Measurements from ENCODE around the gene LYRM2.

LYRM2 gene

DNA sequence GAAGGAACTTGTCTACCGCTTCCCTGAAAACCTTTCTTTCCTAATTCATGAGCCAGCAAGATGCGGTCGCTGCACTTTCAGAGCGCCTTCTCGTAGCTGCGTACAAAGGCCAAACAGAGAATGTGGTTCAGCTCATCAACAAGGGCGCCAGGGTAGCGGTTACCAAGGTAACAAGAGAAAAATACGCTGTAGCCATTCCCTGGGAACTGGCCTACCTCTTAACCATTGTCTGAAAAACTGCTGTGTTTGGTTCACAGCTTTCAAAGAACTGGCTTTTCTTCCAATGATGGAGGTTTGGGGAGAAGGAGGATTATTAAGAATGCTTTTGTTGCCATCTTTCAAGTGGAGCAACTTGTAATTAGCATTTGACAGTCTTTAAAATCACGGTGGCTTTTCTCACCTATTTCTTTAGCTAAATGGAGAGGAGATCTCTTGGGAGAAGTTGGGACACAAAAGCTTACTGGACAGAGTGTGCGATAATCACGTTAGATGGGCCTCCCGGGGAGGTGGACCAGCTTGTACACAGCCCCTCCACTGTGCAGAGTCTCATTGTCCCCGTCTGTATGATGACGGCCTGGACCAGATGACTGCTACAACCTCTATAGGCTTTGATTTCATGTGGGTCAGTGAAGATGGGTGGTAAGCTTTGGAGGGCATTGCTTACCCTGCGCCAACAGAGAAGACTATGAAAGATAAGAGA lies 71.5 kb downstream of the LYRM2 start (continued):
- TF ChIP-seq PPARA (CRISPR knock-in tag; IDR thresholded peaks at IDR 0.05; ENCODE audit: borderline replicate concordance), result no peak
- TF ChIP-seq ZFP30 (CRISPR knock-in tag; IDR thresholded peaks at IDR 0.05), result no peak
- no peak for TF ChIP-seq OSR1 (CRISPR knock-in tag; IDR thresholded peaks at IDR 0.05)
- TF ChIP-seq SNAI2 (CRISPR knock-in tag; IDR thresholded peaks at IDR 0.05), result no peak
- TF ChIP-seq, protein P1, sequence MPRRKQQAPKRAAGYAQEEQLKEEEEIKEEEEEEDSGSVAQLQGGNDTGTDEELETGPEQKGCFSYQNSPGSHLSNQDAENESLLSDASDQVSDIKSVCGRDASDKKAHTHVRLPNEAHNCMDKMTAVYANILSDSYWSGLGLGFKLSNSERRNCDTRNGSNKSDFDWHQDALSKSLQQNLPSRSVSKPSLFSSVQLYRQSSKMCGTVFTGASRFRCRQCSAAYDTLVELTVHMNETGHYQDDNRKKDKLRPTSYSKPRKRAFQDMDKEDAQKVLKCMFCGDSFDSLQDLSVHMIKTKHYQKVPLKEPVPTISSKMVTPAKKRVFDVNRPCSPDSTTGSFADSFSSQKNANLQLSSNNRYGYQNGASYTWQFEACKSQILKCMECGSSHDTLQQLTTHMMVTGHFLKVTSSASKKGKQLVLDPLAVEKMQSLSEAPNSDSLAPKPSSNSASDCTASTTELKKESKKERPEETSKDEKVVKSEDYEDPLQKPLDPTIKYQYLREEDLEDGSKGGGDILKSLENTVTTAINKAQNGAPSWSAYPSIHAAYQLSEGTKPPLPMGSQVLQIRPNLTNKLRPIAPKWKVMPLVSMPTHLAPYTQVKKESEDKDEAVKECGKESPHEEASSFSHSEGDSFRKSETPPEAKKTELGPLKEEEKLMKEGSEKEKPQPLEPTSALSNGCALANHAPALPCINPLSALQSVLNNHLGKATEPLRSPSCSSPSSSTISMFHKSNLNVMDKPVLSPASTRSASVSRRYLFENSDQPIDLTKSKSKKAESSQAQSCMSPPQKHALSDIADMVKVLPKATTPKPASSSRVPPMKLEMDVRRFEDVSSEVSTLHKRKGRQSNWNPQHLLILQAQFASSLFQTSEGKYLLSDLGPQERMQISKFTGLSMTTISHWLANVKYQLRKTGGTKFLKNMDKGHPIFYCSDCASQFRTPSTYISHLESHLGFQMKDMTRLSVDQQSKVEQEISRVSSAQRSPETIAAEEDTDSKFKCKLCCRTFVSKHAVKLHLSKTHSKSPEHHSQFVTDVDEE (CRISPR knock-in tag; IDR thresholded peaks at IDR 0.05), result no peak
- TF ChIP-seq BACH2 (CRISPR knock-in tag; IDR thresholded peaks at IDR 0.05; ENCODE audit: borderline replicate concordance), result no peak

DNA sequence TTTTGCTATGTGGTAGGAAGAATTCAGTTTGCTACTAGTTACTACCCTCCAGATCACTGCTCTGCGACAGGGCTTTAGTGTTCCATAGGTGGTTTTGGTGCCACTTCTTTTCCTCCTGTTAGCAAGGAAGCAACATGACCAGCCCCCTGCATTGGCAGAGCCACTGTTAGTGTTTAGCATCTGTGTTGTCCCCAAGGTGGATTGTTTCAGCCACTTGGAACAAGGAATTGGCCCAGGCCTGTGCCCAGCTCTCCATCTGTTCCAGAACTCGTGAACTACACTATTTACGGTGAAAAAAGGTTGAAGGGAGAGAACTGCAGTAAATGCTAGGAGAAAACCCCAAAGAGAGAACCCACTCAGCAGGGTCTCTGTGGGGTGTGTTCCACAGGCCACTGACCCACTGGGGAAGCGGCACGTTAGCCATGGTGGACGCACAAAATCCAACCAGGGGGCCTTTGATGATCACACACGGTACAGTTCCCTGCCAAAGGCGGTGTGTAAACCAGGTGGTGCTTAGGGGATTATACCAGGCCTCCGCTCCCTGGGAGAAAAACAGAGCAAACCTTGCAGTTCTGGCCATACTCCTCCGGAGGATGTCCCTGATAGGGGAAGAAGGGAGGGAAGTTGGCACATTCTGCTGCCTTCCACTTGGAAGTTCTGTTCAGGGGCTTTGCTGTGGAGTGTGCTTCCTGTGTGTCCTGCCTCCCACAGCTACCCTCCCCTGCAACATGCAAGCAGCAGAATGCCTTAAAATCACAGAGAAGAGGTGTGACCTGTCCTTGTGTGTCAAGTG lies 72.3 kb downstream of the LYRM2 start:
- TF ChIP-seq, protein P2, sequence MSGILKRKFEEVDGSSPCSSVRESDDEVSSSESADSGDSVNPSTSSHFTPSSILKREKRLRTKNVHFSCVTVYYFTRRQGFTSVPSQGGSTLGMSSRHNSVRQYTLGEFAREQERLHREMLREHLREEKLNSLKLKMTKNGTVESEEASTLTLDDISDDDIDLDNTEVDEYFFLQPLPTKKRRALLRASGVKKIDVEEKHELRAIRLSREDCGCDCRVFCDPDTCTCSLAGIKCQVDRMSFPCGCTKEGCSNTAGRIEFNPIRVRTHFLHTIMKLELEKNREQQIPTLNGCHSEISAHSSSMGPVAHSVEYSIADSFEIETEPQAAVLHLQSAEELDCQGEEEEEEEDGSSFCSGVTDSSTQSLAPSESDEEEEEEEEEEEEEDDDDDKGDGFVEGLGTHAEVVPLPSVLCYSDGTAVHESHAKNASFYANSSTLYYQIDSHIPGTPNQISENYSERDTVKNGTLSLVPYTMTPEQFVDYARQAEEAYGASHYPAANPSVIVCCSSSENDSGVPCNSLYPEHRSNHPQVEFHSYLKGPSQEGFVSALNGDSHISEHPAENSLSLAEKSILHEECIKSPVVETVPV (CRISPR knock-in tag; IDR thresholded peaks at IDR 0.05), result no peak
- TF ChIP-seq ARNTL (CRISPR knock-in tag; IDR thresholded peaks at IDR 0.05; ENCODE audit: borderline replicate concordance, low read depth) (no peak), GLIS3 (CRISPR knock-in tag; IDR thresholded peaks at IDR 0.05) (no peak), ZFP3 (CRISPR knock-in tag; IDR thresholded peaks at IDR 0.05) (no peak), BACH2 (CRISPR knock-in tag; IDR thresholded peaks at IDR 0.05; ENCODE audit: borderline replicate concordance) (no peak)
- no peak for ATAC-seq

DNA sequence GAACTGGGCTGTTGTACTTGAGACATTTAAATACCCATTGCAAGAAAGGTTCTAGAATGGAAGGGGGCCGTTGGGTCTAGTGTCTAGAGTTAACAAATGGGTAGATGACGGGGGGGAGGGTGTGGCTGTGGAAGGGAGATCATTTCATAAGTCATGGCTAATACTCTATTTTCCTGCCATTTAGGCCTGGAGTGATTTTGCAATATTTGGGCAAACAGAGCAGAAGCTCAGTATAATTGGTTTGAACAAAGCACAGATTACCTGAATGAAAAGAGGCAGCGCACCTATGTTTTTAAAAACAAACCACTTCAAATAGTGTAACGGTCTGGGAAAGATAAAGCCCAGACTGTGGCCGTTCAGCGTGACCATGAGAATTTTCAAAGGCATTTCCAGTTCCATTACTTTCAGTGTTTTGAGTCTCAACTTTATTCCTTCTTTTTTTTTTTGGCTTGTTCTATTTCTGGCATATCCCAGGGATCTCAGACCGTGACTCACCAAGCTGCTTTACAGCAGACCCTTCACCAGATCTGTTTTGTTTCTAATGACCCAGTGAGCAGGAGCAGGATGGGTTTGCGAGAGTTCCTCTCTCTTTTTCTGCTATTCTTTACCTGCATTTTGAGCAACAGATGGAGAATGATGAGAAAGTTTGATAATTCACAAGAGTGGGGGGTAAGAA lies 73.7 kb downstream of the LYRM2 start:
- ATAC-seq, result peak; percentile 47; the same call in 1 of the 3 replicates
- TF ChIP-seq, protein P3, sequence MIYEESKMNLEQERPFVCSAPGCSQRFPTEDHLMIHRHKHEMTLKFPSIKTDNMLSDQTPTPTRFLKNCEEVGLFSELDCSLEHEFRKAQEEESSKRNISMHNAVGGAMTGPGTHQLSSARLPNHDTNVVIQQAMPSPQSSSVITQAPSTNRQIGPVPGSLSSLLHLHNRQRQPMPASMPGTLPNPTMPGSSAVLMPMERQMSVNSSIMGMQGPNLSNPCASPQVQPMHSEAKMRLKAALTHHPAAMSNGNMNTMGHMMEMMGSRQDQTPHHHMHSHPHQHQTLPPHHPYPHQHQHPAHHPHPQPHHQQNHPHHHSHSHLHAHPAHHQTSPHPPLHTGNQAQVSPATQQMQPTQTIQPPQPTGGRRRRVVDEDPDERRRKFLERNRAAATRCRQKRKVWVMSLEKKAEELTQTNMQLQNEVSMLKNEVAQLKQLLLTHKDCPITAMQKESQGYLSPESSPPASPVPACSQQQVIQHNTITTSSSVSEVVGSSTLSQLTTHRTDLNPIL (CRISPR knock-in tag; IDR thresholded peaks at IDR 0.05; ENCODE audit: low read depth), result no peak
- TF ChIP-seq, protein P4, sequence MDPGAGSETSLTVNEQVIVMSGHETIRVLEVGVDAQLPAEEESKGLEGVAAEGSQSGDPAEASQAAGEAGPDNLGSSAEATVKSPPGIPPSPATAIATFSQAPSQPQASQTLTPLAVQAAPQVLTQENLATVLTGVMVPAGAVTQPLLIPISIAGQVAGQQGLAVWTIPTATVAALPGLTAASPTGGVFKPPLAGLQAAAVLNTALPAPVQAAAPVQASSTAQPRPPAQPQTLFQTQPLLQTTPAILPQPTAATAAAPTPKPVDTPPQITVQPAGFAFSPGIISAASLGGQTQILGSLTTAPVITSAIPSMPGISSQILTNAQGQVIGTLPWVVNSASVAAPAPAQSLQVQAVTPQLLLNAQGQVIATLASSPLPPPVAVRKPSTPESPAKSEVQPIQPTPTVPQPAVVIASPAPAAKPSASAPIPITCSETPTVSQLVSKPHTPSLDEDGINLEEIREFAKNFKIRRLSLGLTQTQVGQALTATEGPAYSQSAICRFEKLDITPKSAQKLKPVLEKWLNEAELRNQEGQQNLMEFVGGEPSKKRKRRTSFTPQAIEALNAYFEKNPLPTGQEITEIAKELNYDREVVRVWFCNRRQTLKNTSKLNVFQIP (CRISPR knock-in tag; IDR thresholded peaks at IDR 0.05; ENCODE audit: borderline replicate concordance, low read depth), result no peak
- TF ChIP-seq CSDC2 (CRISPR knock-in tag; IDR thresholded peaks at IDR 0.05) (no peak), OSR1 (CRISPR knock-in tag; IDR thresholded peaks at IDR 0.05) (no peak), ZNF70 (CRISPR knock-in tag; IDR thresholded peaks at IDR 0.05) (no peak), RARB (CRISPR knock-in tag; IDR thresholded peaks at IDR 0.05) (no peak), GLIS3 (CRISPR knock-in tag; IDR thresholded peaks at IDR 0.05) (no peak), ZC3H10 (CRISPR knock-in tag; IDR thresholded peaks at IDR 0.05) (no peak), ZFP30 (CRISPR knock-in tag; IDR thresholded peaks at IDR 0.05) (no peak), TOX (CRISPR knock-in tag; IDR thresholded peaks at IDR 0.05; ENCODE audit: borderline replicate concordance) (no peak), ISL1 (CRISPR knock-in tag; IDR thresholded peaks at IDR 0.05) (no peak)
- TF ChIP-seq, protein P5, sequence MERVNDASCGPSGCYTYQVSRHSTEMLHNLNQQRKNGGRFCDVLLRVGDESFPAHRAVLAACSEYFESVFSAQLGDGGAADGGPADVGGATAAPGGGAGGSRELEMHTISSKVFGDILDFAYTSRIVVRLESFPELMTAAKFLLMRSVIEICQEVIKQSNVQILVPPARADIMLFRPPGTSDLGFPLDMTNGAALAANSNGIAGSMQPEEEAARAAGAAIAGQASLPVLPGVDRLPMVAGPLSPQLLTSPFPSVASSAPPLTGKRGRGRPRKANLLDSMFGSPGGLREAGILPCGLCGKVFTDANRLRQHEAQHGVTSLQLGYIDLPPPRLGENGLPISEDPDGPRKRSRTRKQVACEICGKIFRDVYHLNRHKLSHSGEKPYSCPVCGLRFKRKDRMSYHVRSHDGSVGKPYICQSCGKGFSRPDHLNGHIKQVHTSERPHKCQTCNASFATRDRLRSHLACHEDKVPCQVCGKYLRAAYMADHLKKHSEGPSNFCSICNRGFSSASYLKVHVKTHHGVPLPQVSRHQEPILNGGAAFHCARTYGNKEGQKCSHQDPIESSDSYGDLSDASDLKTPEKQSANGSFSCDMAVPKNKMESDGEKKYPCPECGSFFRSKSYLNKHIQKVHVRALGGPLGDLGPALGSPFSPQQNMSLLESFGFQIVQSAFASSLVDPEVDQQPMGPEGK (CRISPR knock-in tag; IDR thresholded peaks at IDR 0.05; ENCODE audit: borderline replicate concordance), result no peak

Data from SK-N-SH treated with all-trans-retinoic acid at 6 μM for 48 hours (cell line).